Suprapubic skin (tissue), 4 donors: ENCODE data around the gene SMCO2. TPM values are rescaled to one million over a fixed set of nuclear protein-coding genes. Genes with fewer than 3 reads are reported as not detected.

Experiments
- DNase-seq, 2 donors: peaks; one replicate each; pipeline ENCODE4 v3.0.0-alpha.2; 2019; ENCODE audit warnings: low spot score in 2 of 2
- H3K27ac ChIP-seq: fragments of 200-600 bp; sonication (generic); one replicate; pipeline ENCODE4 v1.5.1; 2019
- H3K27me3 ChIP-seq: fragments of 200-600 bp; sonication (generic); one replicate; pipeline ENCODE4 v1.5.1; 2019
- H3K36me3 ChIP-seq: fragments of 200-600 bp; sonication (generic); one replicate; pipeline ENCODE4 v1.5.1; 2019
- H3K4me1 ChIP-seq: fragments of 200-600 bp; sonication (generic); one replicate; pipeline ENCODE4 v1.5.1; 2019
- H3K4me3 ChIP-seq: fragments of 200-600 bp; sonication (generic); one replicate; pipeline ENCODE4 v1.5.1; 2019; ENCODE audit warnings: mild to moderate bottlenecking
- H3K9me3 ChIP-seq: fragments of 200-600 bp; sonication (generic); one replicate; pipeline ENCODE4 v1.5.1; 2019
- CTCF ChIP-seq, 2 donors: fragments of 200-600 bp in 1 of 2; fragments of 450-650 bp in 1 of 2; sonication (generic) in 1 of 2; IDR thresholded peaks; one replicate each; pipeline ENCODE4 v1.5.1; 2016 to 2019; ENCODE audit warnings: antibody characterized with exemption in 2 of 2, mild to moderate bottlenecking in 1 of 2, moderate library complexity in 1 of 2
- EP300 ChIP-seq: sonication (generic); formaldehyde crosslinking; IDR thresholded peaks from one replicate; pipeline ENCODE4 v1.6.1; 2017; ENCODE audit warnings: antibody characterized with exemption
- POLR2A ChIP-seq, 2 donors: fragments of 450-650 bp; IDR thresholded peaks; one replicate each; pipeline ENCODE4 v1.6.1; 2017; ENCODE audit warnings: antibody characterized with exemption in 2 of 2, mild to moderate bottlenecking in 2 of 2, moderate library complexity in 2 of 2
- POLR2AphosphoS5 ChIP-seq, 3 donors: sonication (generic); formaldehyde crosslinking; IDR thresholded peaks; one replicate each; pipeline ENCODE4 v1.6.1; 2017; ENCODE audit warnings: antibody characterized with exemption in 3 of 3
- WGBS: methylation state at CpG from one replicate; pipeline ENCODE4 v1.1.5; 2018; 5-methylcytosine and 5-hydroxymethylcytosine counted together
- total RNA-seq, 4 donors: library from RNA; depleted of rRNA; stranded (reverse); fragments of >200 nt; gene quantifications; one replicate each; pipeline ENCODE4 v1.1.0, GENCODE V29; 2016

The SMCO2 gene
- total RNA-seq, 4 donors from 2014 or later = 0.53 to 1.7 (median 1.1) TPM

DNA sequence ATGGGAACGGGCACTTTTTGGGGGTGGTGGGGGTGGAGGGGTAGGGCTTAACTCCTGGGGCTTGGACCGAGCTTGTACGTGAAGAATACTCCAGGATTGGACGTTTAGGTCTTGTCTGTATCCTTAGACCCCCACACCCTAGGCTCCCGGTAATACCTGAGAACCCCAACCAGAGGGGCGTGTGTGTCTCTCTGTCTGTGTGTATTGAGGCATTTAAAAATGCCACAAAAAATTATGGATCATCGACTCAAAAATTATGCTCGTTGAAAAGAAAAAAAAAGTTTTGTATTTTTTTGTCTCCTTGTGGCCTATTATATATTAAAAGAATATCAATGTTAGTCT, 77.9 kb downstream of the SMCO2 start:
- TF ChIP-seq CTCF (IDR thresholded peaks at IDR 0.05) (no peak), EP300 (no peak), POLR2A (IDR thresholded peaks at IDR 0.05) (no peak), POLR2AphosphoS5 (IDR thresholded peaks at IDR 0.05) (no peak)
- peaks cover 17% of the 10 kb centered on the region for H3K4me1 ChIP-seq
- no peak for DNase-seq
- H3K27ac ChIP-seq = peak overlapping the region; percentile 93
- no peaks in the 10 kb centered on the region for H3K9me3 ChIP-seq
- no peaks in the 10 kb centered on the region for H3K27me3 ChIP-seq
- under 1% methylated on average over 8 of the region's 8 CpGs for WGBS
- peak overlapping the region; percentile 75 for H3K4me3 ChIP-seq
- H3K36me3 ChIP-seq = no peaks in the 10 kb centered on the region

GRCh38 chr12:27524839-27525753, 78.6 kb downstream of the SMCO2 start:
- DNase-seq = no peak
- H3K36me3 ChIP-seq = no peaks in the 10 kb centered on the region
- H3K4me1 ChIP-seq = peaks cover 17% of the 10 kb centered on the region
- 4% methylated on average over 16 of the region's 16 CpGs for WGBS
- no peaks in the 10 kb centered on the region for H3K27me3 ChIP-seq
- H3K27ac ChIP-seq = peak overlapping the region; percentile 93
- TF ChIP-seq EP300 (no peak), POLR2A (IDR thresholded peaks at IDR 0.05) (no peak), CTCF (IDR thresholded peaks at IDR 0.05) (no peak)
- H3K4me3 ChIP-seq = peak overlapping the region; percentile 75
- no peaks in the 10 kb centered on the region for H3K9me3 ChIP-seq

- no peak overlapping the region for H3K27ac ChIP-seq
- no peaks in the 10 kb centered on the region for H3K9me3 ChIP-seq
- no peaks in the 10 kb centered on the region for H3K27me3 ChIP-seq
- no peaks in the 10 kb centered on the region for H3K36me3 ChIP-seq
- 73% methylated on average over 9 of the region's 9 CpGs for WGBS
- no peak overlapping the region for H3K4me3 ChIP-seq
- H3K4me1 ChIP-seq = peaks cover 21% of the 10 kb centered on the region
- DNase-seq = no peak
- no peak for TF ChIP-seq POLR2AphosphoS5 (IDR thresholded peaks at IDR 0.05)
- TF ChIP-seq POLR2A (IDR thresholded peaks at IDR 0.05) = no peak
- no peak for TF ChIP-seq CTCF (IDR thresholded peaks at IDR 0.05)
- TF ChIP-seq EP300 = no peak
Observed at GRCh38 chr12:27527512-27527911, 81.0 kb downstream of the SMCO2 start.

- 80% methylated on average over 3 of the region's 3 CpGs for WGBS
- Histone ChIP-seq H3K4me1 (peaks cover 16% of the 10 kb centered on the region), H3K36me3 (no peaks in the 10 kb centered on the region), H3K4me3 (no peak overlapping the region), H3K9me3 (no peaks in the 10 kb centered on the region), H3K27me3 (no peaks in the 10 kb centered on the region), H3K27ac (no peak overlapping the region)
- no peak for DNase-seq
- TF ChIP-seq EP300 = no peak
- TF ChIP-seq POLR2A (IDR thresholded peaks at IDR 0.05) = no peak
- TF ChIP-seq CTCF (IDR thresholded peaks at IDR 0.05) = no peak
- TF ChIP-seq POLR2AphosphoS5 (IDR thresholded peaks at IDR 0.05) = no peak
Observed at GRCh38 chr12:27528788-27529187, 82.3 kb downstream of the SMCO2 start.

DNA sequence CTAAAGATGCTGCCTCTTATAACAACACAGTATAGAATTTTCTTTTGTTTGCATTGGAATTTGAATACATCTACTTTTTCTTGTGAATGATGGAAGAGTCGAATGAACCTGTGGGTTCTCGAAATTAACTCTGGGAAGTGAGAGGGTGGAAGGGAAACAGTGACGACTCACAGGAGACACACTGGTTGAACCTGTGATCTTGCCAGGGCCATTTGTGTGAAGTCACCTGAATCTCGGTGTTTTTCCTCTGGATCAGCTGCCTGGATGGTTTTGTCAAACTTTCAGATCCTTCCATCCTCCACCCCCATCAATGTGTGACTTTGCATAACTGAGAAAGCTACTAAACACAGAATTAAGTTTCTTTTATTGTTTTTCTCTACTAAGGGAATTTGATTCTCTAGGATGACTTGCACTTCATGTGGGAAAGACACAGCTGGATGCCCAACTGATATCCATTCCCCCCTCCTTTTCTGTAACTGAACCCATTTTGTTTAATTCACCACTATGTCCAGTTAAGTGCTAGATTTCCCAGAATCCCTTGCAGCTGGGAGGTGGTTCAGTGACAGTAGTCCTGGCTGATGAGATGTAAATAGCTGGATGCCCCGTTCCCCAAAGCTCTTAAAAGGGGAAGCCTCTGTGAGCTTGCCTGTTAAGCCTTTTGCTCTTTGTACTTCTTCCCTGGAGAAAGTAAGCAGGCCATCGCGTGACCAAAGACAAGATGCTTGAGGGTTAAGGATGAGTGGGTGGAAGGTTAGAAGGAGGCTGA, 83.8 kb downstream of the SMCO2 start:
- Histone ChIP-seq H3K36me3 (no peaks in the 10 kb centered on the region), H3K4me1 (peaks cover 16% of the 10 kb centered on the region), H3K9me3 (no peaks in the 10 kb centered on the region), H3K27me3 (no peaks in the 10 kb centered on the region), H3K4me3 (no peak overlapping the region), H3K27ac (no peak overlapping the region)
- DNase-seq = no peak
- no peak for TF ChIP-seq EP300
- 69% methylated on average over 7 of the region's 7 CpGs for WGBS
